ENCODE results near the gene APLP2.

Gene APLP2

DNA sequence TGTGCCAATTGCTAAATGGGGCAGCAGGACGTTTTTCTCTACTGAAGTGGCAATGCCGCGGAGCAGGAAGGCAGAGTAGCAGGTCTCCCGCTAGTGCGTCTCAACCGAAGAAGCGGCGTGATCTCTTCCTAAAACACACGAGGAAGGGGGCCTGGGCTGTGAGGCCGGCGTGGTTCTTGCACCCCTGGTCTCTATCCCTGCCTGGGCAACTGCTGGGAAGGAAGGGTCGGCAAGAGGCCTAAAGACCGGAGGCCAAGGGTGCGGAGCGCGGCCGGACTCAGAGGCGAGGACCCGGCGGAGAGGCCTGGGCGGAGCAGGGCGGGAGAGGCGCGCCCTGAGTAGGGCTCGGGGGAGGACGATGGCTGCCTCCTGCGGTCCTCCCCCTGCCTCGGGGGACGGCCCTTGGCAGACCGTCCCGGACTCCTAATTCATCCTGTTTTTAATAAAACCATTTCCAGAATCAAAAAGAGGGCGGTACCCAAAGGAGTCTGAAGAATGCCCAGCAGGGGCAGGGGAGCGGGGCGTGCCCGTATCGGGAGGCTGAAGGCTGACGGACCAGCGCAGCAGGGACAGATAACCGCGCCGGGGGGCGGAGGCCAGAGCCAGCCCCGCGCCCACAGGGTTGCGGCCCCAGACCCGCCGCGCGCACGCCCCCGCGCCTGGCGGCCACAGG lies 572 bp upstream of the APLP2 start:
- H3K4me3 ChIP-seq (ENCODE audit: low read length), result peak overlapping the region; percentile 77; the same call in 1 of the 2 replicates
- TF ChIP-seq ZNF274 (IDR thresholded peaks at IDR 0.05; ENCODE audit: low read depth, low read length), result no peak

GRCh38 chr11:130070109-130070845 lies 583 bp downstream of the APLP2 start:
- peak overlapping the region; percentile 90 for H3K4me3 ChIP-seq (ENCODE audit: low read length)
- TF ChIP-seq ZNF274 (IDR thresholded peaks at IDR 0.05; ENCODE audit: low read depth, low read length), result no peak

DNA sequence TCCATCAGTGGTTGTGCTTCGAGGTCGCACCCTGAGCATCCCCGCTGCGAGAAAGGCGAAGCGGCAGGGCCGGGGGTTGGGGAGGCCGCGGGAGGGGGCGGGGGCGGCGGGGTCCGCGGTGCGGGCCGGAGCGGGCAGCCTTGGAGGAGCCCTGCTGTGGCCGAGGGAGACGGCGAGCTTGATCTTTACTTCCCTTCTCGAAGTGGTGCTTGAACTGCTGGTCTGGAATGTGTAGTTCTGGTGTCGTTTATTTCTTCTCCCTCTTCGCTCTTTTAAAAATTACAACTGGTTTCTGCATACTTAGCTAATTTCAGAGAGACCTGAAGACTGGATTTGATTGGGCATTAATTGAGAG lies 1.1 kb downstream of the APLP2 start:
- H3K4me3 ChIP-seq (ENCODE audit: low read length), result peak overlapping the region; percentile 90
- no peak for TF ChIP-seq ZNF274 (IDR thresholded peaks at IDR 0.05; ENCODE audit: low read depth, low read length)

DNA sequence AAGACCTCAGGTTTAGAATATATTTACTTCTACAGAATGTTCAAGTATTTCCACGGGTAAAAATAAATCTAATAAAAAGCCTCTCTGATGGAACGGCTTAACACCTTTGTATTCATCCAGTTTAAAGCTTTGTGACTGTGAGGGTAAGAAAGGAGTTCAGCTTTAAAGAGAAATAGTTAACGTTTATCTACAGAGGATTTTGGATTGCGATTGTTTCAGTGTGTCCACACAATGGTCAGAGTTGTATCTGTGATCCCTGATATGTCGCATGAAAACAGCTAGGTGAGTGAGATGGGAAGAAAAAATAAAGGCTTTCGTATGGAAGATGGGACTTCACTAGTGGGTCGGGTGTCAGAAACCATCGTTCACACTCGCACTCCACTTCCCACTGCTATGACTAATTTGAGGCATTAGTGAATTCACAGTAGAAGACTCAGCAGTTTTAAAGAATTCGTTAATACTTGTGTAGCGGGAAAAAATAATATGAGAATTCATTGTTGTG lies 1.6 kb downstream of the APLP2 start:
- H3K4me3 ChIP-seq (ENCODE audit: low read length), result peak overlapping the region; percentile 90; the same call in 1 of the 2 replicates
- no peak for TF ChIP-seq ZNF274 (IDR thresholded peaks at IDR 0.05; ENCODE audit: low read depth, low read length)

DNA sequence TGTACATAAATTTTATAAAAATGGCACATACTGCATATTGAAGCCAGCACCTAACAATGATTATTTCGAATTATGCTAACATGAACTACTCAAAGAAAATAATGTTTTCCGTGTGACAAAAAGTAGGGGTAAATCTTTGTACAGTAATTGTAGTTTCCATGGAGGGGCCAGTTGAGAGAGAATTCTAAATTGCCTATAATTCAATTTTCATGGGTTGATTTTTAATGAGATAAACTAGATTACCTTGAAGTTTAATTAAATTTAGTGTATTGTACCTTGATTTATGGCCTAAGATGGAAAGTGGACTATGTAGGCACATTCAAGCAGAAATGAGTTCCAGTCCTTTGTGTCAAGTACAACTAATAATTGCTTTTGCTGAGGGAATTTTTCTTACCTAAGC lies 5.0 kb downstream of the APLP2 start:
- no peak overlapping the region for H3K4me3 ChIP-seq (ENCODE audit: low read length)
- no peak for TF ChIP-seq ZNF274 (IDR thresholded peaks at IDR 0.05; ENCODE audit: low read depth, low read length)

- TF ChIP-seq ZNF274 (IDR thresholded peaks at IDR 0.05; ENCODE audit: low read depth, low read length), result no peak
- H3K4me3 ChIP-seq (ENCODE audit: low read length), result no peak overlapping the region
Measured at GRCh38 chr11:130076778-130077481, 7.2 kb downstream of the APLP2 start.

- no peak for TF ChIP-seq ZNF274 (IDR thresholded peaks at IDR 0.05; ENCODE audit: low read depth, low read length)
- no peak overlapping the region for H3K4me3 ChIP-seq (ENCODE audit: low read length)
Measured at GRCh38 chr11:130077671-130078070, 8.0 kb downstream of the APLP2 start.

DNA sequence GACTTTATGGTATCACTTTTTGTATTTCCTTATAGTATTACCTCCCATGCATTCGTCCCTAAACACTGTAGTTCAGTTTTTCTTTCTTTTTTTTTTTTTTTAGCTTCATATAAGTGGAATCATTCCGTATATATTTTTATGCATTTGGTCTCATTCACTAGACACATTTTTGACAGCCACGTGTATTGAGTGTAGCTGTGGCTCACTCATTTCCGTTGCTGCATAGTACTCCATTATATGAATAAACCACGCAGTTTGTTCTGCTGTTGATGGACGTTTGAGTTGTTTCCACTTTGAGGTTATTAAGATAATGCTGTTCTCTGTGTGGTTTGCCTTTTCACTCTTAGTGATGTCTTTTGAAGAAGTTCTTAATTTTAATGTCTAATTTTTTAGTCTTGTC lies 8.4 kb downstream of the APLP2 start:
- TF ChIP-seq ZNF274 (IDR thresholded peaks at IDR 0.05; ENCODE audit: low read depth, low read length), result no peak
- no peak overlapping the region for H3K4me3 ChIP-seq (ENCODE audit: low read length)

GRCh38 chr11:130085671-130086290 lies 16.1 kb downstream of the APLP2 start:
- no peak overlapping the region for H3K4me3 ChIP-seq (ENCODE audit: low read length)
- no peak for TF ChIP-seq ZNF274 (IDR thresholded peaks at IDR 0.05; ENCODE audit: low read depth, low read length)

GRCh38 chr11:130086669-130087068 lies 17.0 kb downstream of the APLP2 start:
- TF ChIP-seq ZNF274 (IDR thresholded peaks at IDR 0.05; ENCODE audit: low read depth, low read length), result no peak
- no peak overlapping the region for H3K4me3 ChIP-seq (ENCODE audit: low read length)

DNA sequence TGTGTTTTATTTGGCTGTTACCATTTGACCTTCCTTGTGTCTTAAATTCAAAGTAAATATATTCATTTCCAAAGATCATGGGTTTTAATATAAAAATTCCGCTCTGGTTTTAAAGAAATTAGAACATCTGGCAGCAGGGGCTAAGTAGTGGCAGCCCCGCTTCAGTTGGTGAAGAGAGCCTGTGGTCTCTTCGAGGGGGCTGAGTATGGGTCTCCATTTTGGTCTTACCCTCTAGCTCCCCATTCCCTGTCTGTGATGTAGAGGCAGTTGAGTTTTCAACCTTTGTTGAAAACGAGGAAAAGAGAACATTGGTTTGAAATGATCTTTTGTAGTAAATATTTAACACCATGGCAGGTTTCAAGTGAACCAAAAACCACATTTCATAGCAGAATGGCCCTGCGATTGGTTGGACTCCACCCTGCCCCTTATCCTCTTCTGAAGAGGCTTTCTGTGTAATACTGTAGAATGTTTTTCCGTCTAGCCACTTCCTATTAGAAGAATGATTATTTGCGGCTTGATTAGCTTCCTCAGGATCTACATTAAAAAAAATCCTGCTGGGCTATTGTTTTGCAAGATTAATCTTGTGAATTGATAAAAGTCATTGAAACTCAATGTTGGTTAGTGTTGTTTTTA lies 17.7 kb downstream of the APLP2 start:
- TF ChIP-seq ZNF274 (IDR thresholded peaks at IDR 0.05; ENCODE audit: low read depth, low read length), result no peak
- H3K4me3 ChIP-seq (ENCODE audit: low read length), result peak overlapping the region; percentile 14; the same call in 1 of the 2 replicates

- TF ChIP-seq ZNF274 (IDR thresholded peaks at IDR 0.05; ENCODE audit: low read depth, low read length), result no peak
- H3K4me3 ChIP-seq (ENCODE audit: low read length), result no peak overlapping the region
Measured at GRCh38 chr11:130088217-130088616, 18.5 kb downstream of the APLP2 start.

- no peak for TF ChIP-seq ZNF274 (IDR thresholded peaks at IDR 0.05; ENCODE audit: low read depth, low read length)
- no peak overlapping the region for H3K4me3 ChIP-seq (ENCODE audit: low read length)
Measured at GRCh38 chr11:130088919-130089673, 19.4 kb downstream of the APLP2 start.
